ENCODE measurements around the gene ODF2L.

DNA sequence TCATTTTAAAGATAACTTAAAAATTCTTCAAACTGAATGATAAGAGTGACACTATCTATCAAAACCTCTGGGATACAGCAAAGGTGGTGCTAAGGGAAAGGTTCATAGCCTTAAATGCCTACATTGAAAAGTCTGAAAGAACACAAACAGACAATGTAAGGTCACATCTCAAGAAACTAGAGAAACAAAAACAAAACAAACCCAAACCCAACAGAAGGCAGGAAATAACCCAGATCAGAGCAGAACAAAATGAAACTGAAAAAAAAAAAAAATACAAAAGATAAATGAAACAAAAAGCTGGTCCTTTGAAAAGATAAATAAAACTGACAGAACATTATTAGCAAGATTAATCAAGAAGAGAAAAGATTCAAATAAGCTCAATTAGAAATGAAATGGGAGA is 6.8 kb downstream of the ODF2L start:
- TF ChIP-seq, protein P1, sequence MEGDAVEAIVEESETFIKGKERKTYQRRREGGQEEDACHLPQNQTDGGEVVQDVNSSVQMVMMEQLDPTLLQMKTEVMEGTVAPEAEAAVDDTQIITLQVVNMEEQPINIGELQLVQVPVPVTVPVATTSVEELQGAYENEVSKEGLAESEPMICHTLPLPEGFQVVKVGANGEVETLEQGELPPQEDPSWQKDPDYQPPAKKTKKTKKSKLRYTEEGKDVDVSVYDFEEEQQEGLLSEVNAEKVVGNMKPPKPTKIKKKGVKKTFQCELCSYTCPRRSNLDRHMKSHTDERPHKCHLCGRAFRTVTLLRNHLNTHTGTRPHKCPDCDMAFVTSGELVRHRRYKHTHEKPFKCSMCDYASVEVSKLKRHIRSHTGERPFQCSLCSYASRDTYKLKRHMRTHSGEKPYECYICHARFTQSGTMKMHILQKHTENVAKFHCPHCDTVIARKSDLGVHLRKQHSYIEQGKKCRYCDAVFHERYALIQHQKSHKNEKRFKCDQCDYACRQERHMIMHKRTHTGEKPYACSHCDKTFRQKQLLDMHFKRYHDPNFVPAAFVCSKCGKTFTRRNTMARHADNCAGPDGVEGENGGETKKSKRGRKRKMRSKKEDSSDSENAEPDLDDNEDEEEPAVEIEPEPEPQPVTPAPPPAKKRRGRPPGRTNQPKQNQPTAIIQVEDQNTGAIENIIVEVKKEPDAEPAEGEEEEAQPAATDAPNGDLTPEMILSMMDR (IDR thresholded peaks at IDR 0.05 in 2 of 3, conservative IDR thresholded peaks at IDR 0.05 in 1 of 3; ENCODE audit: insufficient read depth in 2 of 3, low read depth in 1 of 3, low read length in 3 of 3): no peak
- TF ChIP-seq MEF2A (IDR thresholded peaks at IDR 0.05; ENCODE audit: control insufficient read depth, low read depth, low read length): no peak
- no peak for TF ChIP-seq BRF2 (IDR thresholded peaks at IDR 0.05; ENCODE audit: borderline replicate concordance, insufficient read depth, insufficient read length)
